Measurements from ENCODE around the gene KLHL25.

The KLHL25 gene

GRCh38 chr15:85754989-85755388 lies 39.7 kb downstream of the KLHL25 start:
- TF ChIP-seq CTCF (IDR thresholded peaks at IDR 0.05; ENCODE audit: low read depth, low read length, missing control alignments): no peak
- no peak for DNase-seq (ENCODE audit: low read depth)
- no peak overlapping the region for H3K4me3 ChIP-seq (ENCODE audit: low read depth, low read length)
- in situ Hi-C loops (cut with HindIII; ENCODE audit: low sequenced_read_pairs): no loop called here

- no peak overlapping the region for H3K4me3 ChIP-seq (ENCODE audit: low read depth, low read length)
- DNase-seq (ENCODE audit: low read depth): no peak
- no peak for TF ChIP-seq CTCF (IDR thresholded peaks at IDR 0.05; ENCODE audit: low read depth, low read length, missing control alignments)
- in situ Hi-C loops (cut with HindIII; ENCODE audit: low sequenced_read_pairs): no loop called here
Observed at GRCh38 chr15:85753791-85754452, 40.8 kb downstream of the KLHL25 start.

GRCh38 chr15:85753261-85753660 lies 41.5 kb downstream of the KLHL25 start:
- TF ChIP-seq CTCF (IDR thresholded peaks at IDR 0.05; ENCODE audit: low read depth, low read length, missing control alignments): no peak
- DNase-seq (ENCODE audit: low read depth): no peak
- H3K4me3 ChIP-seq (ENCODE audit: low read depth, low read length): no peak overlapping the region
- in situ Hi-C loops (cut with HindIII; ENCODE audit: low sequenced_read_pairs): no loop called here

GRCh38 chr15:85752491-85752961 lies 42.2 kb downstream of the KLHL25 start:
- in situ Hi-C loops (cut with HindIII; ENCODE audit: low sequenced_read_pairs): no loop called here

GRCh38 chr15:85752124-85752475 lies 42.6 kb downstream of the KLHL25 start:
- in situ Hi-C loops (cut with HindIII; ENCODE audit: low sequenced_read_pairs): no loop called here
- no peak for DNase-seq (ENCODE audit: low read depth)
- TF ChIP-seq CTCF (IDR thresholded peaks at IDR 0.05; ENCODE audit: low read depth, low read length, missing control alignments): no peak
- no peak overlapping the region for H3K4me3 ChIP-seq (ENCODE audit: low read depth, low read length)

More at GRCh38 chr15:85752491-85752961, 42.2 kb downstream of the KLHL25 start:
- TF ChIP-seq CTCF (IDR thresholded peaks at IDR 0.05; ENCODE audit: low read depth, low read length, missing control alignments): no peak
- DNase-seq (ENCODE audit: low read depth): no peak
- H3K4me3 ChIP-seq (ENCODE audit: low read depth, low read length): no peak overlapping the region

GRCh38 chr15:85751291-85752123 lies 43.2 kb downstream of the KLHL25 start:
- H3K4me3 ChIP-seq (ENCODE audit: low read depth, low read length): no peak overlapping the region
- in situ Hi-C loops (cut with HindIII; ENCODE audit: low sequenced_read_pairs): no loop called here
- no peak for TF ChIP-seq CTCF (IDR thresholded peaks at IDR 0.05; ENCODE audit: low read depth, low read length, missing control alignments)
- DNase-seq (ENCODE audit: low read depth): no peak
